Measurements from ENCODE around the gene SLC8B1. TPM values are rescaled to one million over a fixed set of nuclear protein-coding genes. Genes with fewer than 3 reads are reported as not detected.
A peak's percentile ranks its signal among the peaks of the same experiment; 100 is the strongest.

The SLC8B1 gene
- total and polyA plus RNA-seq, 2 donors (not counting 1 experiment from before 2014, with no cell fraction given): 16.7 to 16.8 TPM

GRCh38 chr12:113293100-113293499 is 41.8 kb downstream of the SLC8B1 start:
- no peaks in the 10 kb centered on the region for H4K20me1 ChIP-seq (ENCODE audit: control insufficient read depth, extremely low read depth, insufficient read depth, low read length)
- no peak overlapping the region for H2AFZ ChIP-seq (ENCODE audit: low read length)
- DNase-seq (ENCODE audit: low read depth in 2 of 2): no peak
- no peaks in the 10 kb centered on the region for H3K27me3 ChIP-seq (ENCODE audit: control insufficient read depth, insufficient read depth, low read length)
- no peak overlapping the region for H3K9ac ChIP-seq (ENCODE audit: insufficient read depth, low read length)
- TF ChIP-seq, protein P1, sequence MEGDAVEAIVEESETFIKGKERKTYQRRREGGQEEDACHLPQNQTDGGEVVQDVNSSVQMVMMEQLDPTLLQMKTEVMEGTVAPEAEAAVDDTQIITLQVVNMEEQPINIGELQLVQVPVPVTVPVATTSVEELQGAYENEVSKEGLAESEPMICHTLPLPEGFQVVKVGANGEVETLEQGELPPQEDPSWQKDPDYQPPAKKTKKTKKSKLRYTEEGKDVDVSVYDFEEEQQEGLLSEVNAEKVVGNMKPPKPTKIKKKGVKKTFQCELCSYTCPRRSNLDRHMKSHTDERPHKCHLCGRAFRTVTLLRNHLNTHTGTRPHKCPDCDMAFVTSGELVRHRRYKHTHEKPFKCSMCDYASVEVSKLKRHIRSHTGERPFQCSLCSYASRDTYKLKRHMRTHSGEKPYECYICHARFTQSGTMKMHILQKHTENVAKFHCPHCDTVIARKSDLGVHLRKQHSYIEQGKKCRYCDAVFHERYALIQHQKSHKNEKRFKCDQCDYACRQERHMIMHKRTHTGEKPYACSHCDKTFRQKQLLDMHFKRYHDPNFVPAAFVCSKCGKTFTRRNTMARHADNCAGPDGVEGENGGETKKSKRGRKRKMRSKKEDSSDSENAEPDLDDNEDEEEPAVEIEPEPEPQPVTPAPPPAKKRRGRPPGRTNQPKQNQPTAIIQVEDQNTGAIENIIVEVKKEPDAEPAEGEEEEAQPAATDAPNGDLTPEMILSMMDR (conservative IDR thresholded peaks at IDR 0.05 in 1 of 2, IDR thresholded peaks at IDR 0.05 in 1 of 2; ENCODE audit: low read depth in 1 of 2, low read length in 2 of 2): no peak
- TF ChIP-seq EZH2 (IDR thresholded peaks at IDR 0.05; ENCODE audit: low read length, missing control alignments): no peak
- H3K27ac ChIP-seq (ENCODE audit: insufficient read depth, low read length): no peak overlapping the region
- no peaks in the 10 kb centered on the region for H3K4me1 ChIP-seq (ENCODE audit: control insufficient read depth, extremely low read depth, insufficient read depth, low read length)
- H3K4me2 ChIP-seq (ENCODE audit: extremely low read depth, insufficient read depth, low read length): no peak overlapping the region
- H3K79me2 ChIP-seq (ENCODE audit: control insufficient read depth, insufficient read depth, low read length): no peaks in the 10 kb centered on the region
- H3K4me3 ChIP-seq (replicated peaks in 1 of 4; ENCODE audit: control extremely low read depth in 1 of 4, insufficient read depth in 1 of 4, low read depth in 3 of 4, low read length in 4 of 4): no peak overlapping the region
- H3K36me3 ChIP-seq (ENCODE audit: control insufficient read depth, insufficient read depth, low read length): no peaks in the 10 kb centered on the region
- H3K9me3 ChIP-seq (ENCODE audit: control insufficient read depth, insufficient read depth, low read depth, low read length): no peaks in the 10 kb centered on the region

- H3K9ac ChIP-seq (ENCODE audit: insufficient read depth, low read length): no peak overlapping the region
- no peak overlapping the region for H3K4me2 ChIP-seq (ENCODE audit: extremely low read depth, insufficient read depth, low read length)
- no peak overlapping the region for H3K4me3 ChIP-seq (replicated peaks in 1 of 4; ENCODE audit: control extremely low read depth in 1 of 4, insufficient read depth in 1 of 4, low read depth in 3 of 4, low read length in 4 of 4)
- DNase-seq (ENCODE audit: low read depth in 2 of 2): no peak
- H3K36me3 ChIP-seq (ENCODE audit: control insufficient read depth, insufficient read depth, low read length): no peaks in the 10 kb centered on the region
- H2AFZ ChIP-seq (ENCODE audit: low read length): no peak overlapping the region
- no peak for TF ChIP-seq EZH2 (IDR thresholded peaks at IDR 0.05; ENCODE audit: low read length, missing control alignments)
- TF ChIP-seq, protein P1 (conservative IDR thresholded peaks at IDR 0.05 in 1 of 2, IDR thresholded peaks at IDR 0.05 in 1 of 2; ENCODE audit: low read depth in 1 of 2, low read length in 2 of 2): no peak
- H4K20me1 ChIP-seq (ENCODE audit: control insufficient read depth, extremely low read depth, insufficient read depth, low read length): no peaks in the 10 kb centered on the region
- H3K27me3 ChIP-seq (ENCODE audit: control insufficient read depth, insufficient read depth, low read length): no peaks in the 10 kb centered on the region
- no peaks in the 10 kb centered on the region for H3K4me1 ChIP-seq (ENCODE audit: control insufficient read depth, extremely low read depth, insufficient read depth, low read length)
- no peaks in the 10 kb centered on the region for H3K9me3 ChIP-seq (ENCODE audit: control insufficient read depth, insufficient read depth, low read depth, low read length)
- no peak overlapping the region for H3K27ac ChIP-seq (ENCODE audit: insufficient read depth, low read length)
- H3K79me2 ChIP-seq (ENCODE audit: control insufficient read depth, insufficient read depth, low read length): no peaks in the 10 kb centered on the region
Observed at GRCh38 chr12:113292547-113292946, 42.4 kb downstream of the SLC8B1 start.

DNA sequence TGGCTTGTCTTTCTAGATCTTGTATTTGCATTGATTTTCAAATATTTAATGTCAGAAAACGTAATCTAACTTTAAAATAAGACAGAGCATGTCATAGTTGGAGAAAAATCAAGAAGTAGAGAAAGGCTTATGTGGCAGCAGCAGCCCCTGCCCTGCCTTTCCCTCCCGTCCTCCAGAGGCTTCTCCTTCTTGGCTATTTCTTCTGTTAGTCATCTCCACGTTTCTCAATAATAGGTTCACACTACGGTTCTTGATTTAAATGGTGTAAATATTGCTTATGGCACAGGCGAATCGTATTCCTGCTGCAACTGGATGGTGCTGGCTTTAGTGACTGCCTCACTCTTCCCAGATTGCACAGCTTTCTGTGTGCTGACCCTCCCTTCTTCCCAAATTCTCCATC is 42.8 kb downstream of the SLC8B1 start:
- H4K20me1 ChIP-seq (ENCODE audit: control insufficient read depth, extremely low read depth, insufficient read depth, low read length): no peaks in the 10 kb centered on the region
- H3K36me3 ChIP-seq (ENCODE audit: control insufficient read depth, insufficient read depth, low read length): no peaks in the 10 kb centered on the region
- TF ChIP-seq, protein P1 (conservative IDR thresholded peaks at IDR 0.05 in 1 of 2, IDR thresholded peaks at IDR 0.05 in 1 of 2; ENCODE audit: low read depth in 1 of 2, low read length in 2 of 2): no peak
- no peak for TF ChIP-seq EZH2 (IDR thresholded peaks at IDR 0.05; ENCODE audit: low read length, missing control alignments)
- no peaks in the 10 kb centered on the region for H3K79me2 ChIP-seq (ENCODE audit: control insufficient read depth, insufficient read depth, low read length)
- no peaks in the 10 kb centered on the region for H3K4me1 ChIP-seq (ENCODE audit: control insufficient read depth, extremely low read depth, insufficient read depth, low read length)
- no peak overlapping the region for H3K4me2 ChIP-seq (ENCODE audit: extremely low read depth, insufficient read depth, low read length)
- H3K9ac ChIP-seq (ENCODE audit: insufficient read depth, low read length): no peak overlapping the region
- H3K27ac ChIP-seq (ENCODE audit: insufficient read depth, low read length): no peak overlapping the region
- H2AFZ ChIP-seq (ENCODE audit: low read length): no peak overlapping the region
- DNase-seq (ENCODE audit: low read depth in 2 of 2): peak; percentile 43 to 72
- H3K4me3 ChIP-seq (replicated peaks in 1 of 4; ENCODE audit: control extremely low read depth in 1 of 4, insufficient read depth in 1 of 4, low read depth in 3 of 4, low read length in 4 of 4): no peak overlapping the region
- H3K9me3 ChIP-seq (ENCODE audit: control insufficient read depth, insufficient read depth, low read depth, low read length): no peaks in the 10 kb centered on the region
- no peaks in the 10 kb centered on the region for H3K27me3 ChIP-seq (ENCODE audit: control insufficient read depth, insufficient read depth, low read length)

Data from fibroblast of lung (primary cell).